ENCODE results near the gene TRIM37. TPM values are rescaled to one million over a fixed set of nuclear protein-coding genes. Genes with fewer than 3 reads are reported as not detected.
"Not testable (repeated sequence)": the region's sequence is repeated elsewhere in the genome, so short reads cannot be mapped to it uniquely, and the experiment has no call there.

TRIM37 gene
- total and polyA plus RNA-seq, 5 donors: 6.5 to 18.0 (median 17.8) TPM

DNA sequence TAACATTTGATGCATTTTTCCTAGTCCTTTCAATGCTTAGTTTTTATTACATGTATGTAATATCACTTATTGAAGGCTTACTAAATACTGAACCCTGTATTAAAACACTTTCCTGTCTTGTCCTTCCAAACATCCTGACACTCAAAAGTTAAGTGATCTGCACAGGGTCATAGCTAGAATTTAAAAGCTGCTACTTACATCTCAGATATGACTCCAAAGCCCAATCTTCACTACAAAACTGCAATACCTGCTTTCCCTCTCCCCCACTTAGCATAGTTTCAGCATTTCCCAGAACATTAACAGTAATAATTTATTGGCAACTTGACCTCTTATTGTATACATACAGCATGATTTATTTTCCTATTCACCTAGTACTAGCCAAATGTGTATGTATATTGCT is 4.3 kb upstream of the TRIM37 start:
- no peak overlapping the region for H3K27ac ChIP-seq (ENCODE audit: low read length)
- no peak for ATAC-seq
- intact Hi-C loops (cut with DNase I): no loop called here

DNA sequence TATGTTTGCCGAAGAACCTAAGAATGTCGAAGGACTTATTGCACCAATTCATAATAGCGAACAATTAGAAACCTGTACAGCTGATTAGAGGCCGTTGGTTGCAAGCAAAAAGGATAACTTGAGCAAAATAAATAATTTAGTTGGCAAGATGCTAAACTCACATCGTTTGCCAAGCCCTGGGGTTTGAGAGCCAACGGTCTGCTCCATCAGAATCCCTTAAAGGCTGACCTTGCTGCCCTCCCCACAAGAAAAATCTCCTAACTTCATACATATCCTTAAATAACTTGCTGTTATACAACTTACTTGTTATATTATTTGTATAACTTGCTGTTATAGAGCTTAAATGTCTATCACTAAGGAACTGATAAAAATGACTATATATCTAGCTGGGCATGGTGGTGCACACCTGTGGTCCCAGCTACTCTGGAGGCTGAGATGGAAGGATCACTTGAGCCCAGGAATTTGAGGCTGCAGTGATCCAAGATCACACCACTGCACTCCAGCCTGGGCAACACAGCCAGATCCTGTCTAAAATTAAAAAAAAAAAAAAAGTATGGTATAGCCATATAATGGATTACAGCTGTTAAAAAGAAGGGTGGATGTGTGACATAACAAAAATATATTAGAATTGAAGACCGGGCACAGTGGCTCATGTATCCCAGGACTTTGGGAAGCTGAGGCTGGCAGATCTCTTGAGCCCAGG is 1.9 kb upstream of the TRIM37 start:
- Histone ChIP-seq H3K27me3 (ENCODE audit: control insufficient read depth, insufficient read depth) (no peaks in the 10 kb centered on the region), H3K9me3 (ENCODE audit: control insufficient read depth, low read length) (no peaks in the 10 kb centered on the region), H3K4me3 (ENCODE audit: low read length) (no peak overlapping the region), H3K4me1 (ENCODE audit: control insufficient read depth, insufficient read depth, low read length) (no peaks in the 10 kb centered on the region), H3K27ac (ENCODE audit: low read length) (no peak overlapping the region)
- ATAC-seq (no peak), DNase-seq (no peak)
- intact Hi-C loops (cut with DNase I): no loop called here
- 86% methylated on average over 7 of the region's 7 CpGs for WGBS

More for the DNA sequence above, 4.3 kb upstream of the TRIM37 start:
- no peak overlapping the region for H3K4me3 ChIP-seq (ENCODE audit: low read length)
- H3K27me3 ChIP-seq (ENCODE audit: control insufficient read depth, insufficient read depth): no peaks in the 10 kb centered on the region
- no peaks in the 10 kb centered on the region for H3K9me3 ChIP-seq (ENCODE audit: control insufficient read depth, low read length)
- DNase-seq: no peak
- H3K4me1 ChIP-seq (ENCODE audit: control insufficient read depth, insufficient read depth, low read length): no peaks in the 10 kb centered on the region

DNA sequence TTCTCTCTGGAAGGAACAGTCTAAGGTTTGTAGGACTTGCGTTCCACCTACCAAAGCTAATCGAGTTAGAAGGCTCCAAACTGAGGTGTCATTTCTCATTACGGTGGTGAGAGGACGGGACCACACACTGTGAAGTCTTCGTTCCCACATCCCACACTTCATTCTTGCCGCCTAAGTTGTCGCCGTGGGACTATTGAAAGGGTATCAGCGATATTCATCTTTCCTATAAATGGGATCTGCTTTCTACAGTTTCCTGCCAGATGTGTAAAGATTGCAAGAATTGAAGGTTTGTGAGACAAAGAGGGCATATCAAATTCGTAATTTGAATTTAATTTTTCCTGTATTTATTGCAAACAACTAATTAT is 608 bp upstream of the TRIM37 start:
- intact Hi-C loops (cut with DNase I): no loop called here
- H3K4me1 ChIP-seq (ENCODE audit: control insufficient read depth, insufficient read depth, low read length): no peaks in the 10 kb centered on the region
- DNase-seq: no peak
- no peaks in the 10 kb centered on the region for H3K27me3 ChIP-seq (ENCODE audit: control insufficient read depth, insufficient read depth)
- peak overlapping the region; percentile 78 for H3K4me3 ChIP-seq (ENCODE audit: low read length)
- no peaks in the 10 kb centered on the region for H3K9me3 ChIP-seq (ENCODE audit: control insufficient read depth, low read length)
- peak overlapping the region; percentile 31 for H3K27ac ChIP-seq (ENCODE audit: low read length)
- WGBS: 2% methylated on average over 10 of the region's 10 CpGs
- peak in 1 of 2 donors; percentile 2 for ATAC-seq

- under 1% methylated on average over 18 of the region's 18 CpGs for WGBS
- no peaks in the 10 kb centered on the region for H3K27me3 ChIP-seq (ENCODE audit: control insufficient read depth, insufficient read depth)
- ATAC-seq (peak; percentile 64 to 68), DNase-seq (peak; percentile 66 to 88 (median 87))
- H3K27ac ChIP-seq (ENCODE audit: low read length): peak overlapping the region; percentile 72
- H3K9me3 ChIP-seq (ENCODE audit: control insufficient read depth, low read length): no peaks in the 10 kb centered on the region
- peak overlapping the region; percentile 78 for H3K4me3 ChIP-seq (ENCODE audit: low read length)
- intact Hi-C loops (cut with DNase I): no loop called here
- H3K4me1 ChIP-seq (ENCODE audit: control insufficient read depth, insufficient read depth, low read length): no peaks in the 10 kb centered on the region
These were observed 723 bp downstream of the TRIM37 start for GRCh38 chr17:59105852-59106462.

DNA sequence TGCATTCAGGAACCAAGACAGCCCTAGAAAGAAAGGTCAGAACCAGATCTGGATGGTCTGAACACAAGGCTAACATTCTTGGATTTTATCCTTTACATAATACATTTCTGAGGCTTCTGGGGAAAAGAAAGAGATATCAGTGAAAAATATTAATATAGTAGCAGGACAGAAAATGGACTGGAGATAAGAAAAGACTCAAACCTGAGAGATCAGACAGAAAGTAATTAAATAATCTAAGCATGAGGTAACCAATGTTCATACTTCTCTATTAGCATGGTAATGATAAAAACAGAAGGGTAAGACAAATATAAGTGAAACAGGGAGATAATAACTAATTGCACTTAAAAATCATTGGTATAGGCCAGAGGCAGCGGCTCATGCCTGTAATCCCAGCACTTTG is 5.5 kb downstream of the TRIM37 start:
- WGBS: 94% methylated on average over 1 of the region's 1 CpG
- H3K27me3 ChIP-seq (ENCODE audit: control insufficient read depth, insufficient read depth): no peaks in the 10 kb centered on the region
- no peak overlapping the region for H3K4me3 ChIP-seq (ENCODE audit: low read length)
- H3K9me3 ChIP-seq (ENCODE audit: control insufficient read depth, low read length): no peaks in the 10 kb centered on the region
- no peak for DNase-seq
- H3K27ac ChIP-seq (ENCODE audit: low read length): no peak overlapping the region
- no peaks in the 10 kb centered on the region for H3K4me1 ChIP-seq (ENCODE audit: control insufficient read depth, insufficient read depth, low read length)
- intact Hi-C loops (cut with DNase I): no loop called here
- ATAC-seq: no peak

DNA sequence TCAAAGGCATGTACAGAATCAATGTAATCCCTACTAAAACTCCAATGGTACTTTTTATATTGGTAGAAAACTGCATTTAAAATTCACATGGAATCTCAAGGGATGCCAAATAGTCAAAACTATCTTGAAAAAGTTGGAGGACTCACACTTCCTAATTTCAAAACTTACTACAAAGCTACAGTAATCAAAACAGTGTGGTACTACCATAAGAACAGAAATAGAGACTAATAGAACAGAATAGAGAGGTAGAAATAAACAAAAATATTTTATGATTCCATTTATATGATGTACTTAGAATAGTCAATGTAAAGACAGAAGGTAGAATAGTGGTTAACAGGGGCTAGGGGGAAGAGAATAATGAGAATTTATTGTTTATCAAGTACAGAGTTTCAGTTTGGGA is 8.8 kb downstream of the TRIM37 start:
- ATAC-seq: no peak
- intact Hi-C loops (cut with DNase I): no loop called here

DNA sequence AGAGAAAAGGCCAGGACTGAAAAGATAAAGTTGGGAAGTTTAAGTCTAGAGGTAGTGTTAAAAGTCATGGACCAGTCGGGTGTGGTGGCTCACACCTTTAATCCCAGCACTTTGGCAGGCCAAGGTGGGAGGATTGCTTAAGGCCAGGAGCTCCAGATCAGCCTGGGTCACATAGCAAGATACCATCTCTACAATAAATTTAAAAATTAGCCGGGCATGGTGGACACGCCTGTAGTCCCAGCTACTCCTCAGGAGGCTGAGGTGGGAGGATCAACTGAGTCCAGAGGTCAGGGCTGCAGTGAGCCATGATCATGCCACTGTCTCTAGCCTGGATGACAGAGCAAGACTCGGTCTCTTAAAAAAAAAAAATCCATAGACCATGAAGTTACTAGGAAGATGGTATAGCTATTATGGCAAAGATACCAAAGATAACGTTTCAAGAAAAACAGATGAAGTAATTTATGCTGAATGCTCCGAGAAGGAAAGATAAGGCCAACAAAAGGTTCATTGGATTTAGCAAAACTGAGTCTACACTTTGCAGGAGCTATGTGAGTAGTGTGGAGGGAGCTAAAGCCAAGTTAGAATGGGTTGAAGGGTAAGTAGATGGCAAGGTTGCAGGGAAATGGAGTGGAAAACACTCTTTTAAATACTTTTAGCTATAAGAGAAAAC is 11.7 kb downstream of the TRIM37 start:
- no peak overlapping the region for H3K27ac ChIP-seq (ENCODE audit: low read length)
- intact Hi-C loops (cut with DNase I): no loop called here
- no peaks in the 10 kb centered on the region for H3K9me3 ChIP-seq (ENCODE audit: control insufficient read depth, low read length)
- ATAC-seq (no peak), DNase-seq (no peak)
- no peak overlapping the region for H3K4me3 ChIP-seq (ENCODE audit: low read length)
- H3K27me3 ChIP-seq (ENCODE audit: control insufficient read depth, insufficient read depth): no peaks in the 10 kb centered on the region
- 83% methylated on average over 6 of the region's 6 CpGs for WGBS
- H3K4me1 ChIP-seq (ENCODE audit: control insufficient read depth, insufficient read depth, low read length): peaks cover 3% of the 10 kb centered on the region

More for the DNA sequence above, 8.8 kb downstream of the TRIM37 start:
- Histone ChIP-seq H3K4me3 (ENCODE audit: low read length) (no peak overlapping the region), H3K4me1 (ENCODE audit: control insufficient read depth, insufficient read depth, low read length) (peaks cover 3% of the 10 kb centered on the region), H3K27me3 (ENCODE audit: control insufficient read depth, insufficient read depth) (no peaks in the 10 kb centered on the region), H3K27ac (ENCODE audit: low read length) (no peak overlapping the region), H3K9me3 (ENCODE audit: control insufficient read depth, low read length) (no peaks in the 10 kb centered on the region)
- DNase-seq: no peak

DNA sequence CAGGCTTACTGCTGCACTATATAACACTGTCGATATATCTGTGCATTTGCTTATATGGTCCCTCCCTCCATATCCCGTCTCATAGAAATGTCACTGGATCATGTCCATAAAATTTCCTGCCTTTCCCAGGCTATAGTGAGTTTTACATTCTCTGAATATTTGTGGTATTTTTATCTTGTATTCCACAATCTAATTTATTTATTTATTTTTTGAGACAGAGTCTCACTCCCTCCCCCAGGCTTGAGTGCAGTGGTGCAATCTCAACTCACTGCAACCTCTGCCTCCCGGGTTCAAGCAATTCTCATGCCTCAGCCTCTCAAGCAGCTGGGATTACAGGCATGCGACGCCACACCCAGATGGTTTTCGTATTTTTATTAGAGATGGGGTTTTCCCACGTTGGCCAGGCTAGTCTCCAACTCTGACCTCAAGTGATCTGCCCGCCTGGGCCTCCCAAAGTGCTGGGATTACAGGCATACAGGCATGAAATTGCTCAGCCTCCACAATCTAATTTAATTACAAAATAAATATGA is 12.9 kb downstream of the TRIM37 start:
- ATAC-seq (peak; percentile 73 to 79), DNase-seq (peak in 2 of 3 donors; percentile 56 to 72)
- 15% methylated on average over 8 of the region's 8 CpGs for WGBS
- peaks cover 3% of the 10 kb centered on the region for H3K4me1 ChIP-seq (ENCODE audit: control insufficient read depth, insufficient read depth, low read length)
- intact Hi-C loops (cut with DNase I): no loop called here
- no peak overlapping the region for H3K27ac ChIP-seq (ENCODE audit: low read length)
- H3K9me3 ChIP-seq (ENCODE audit: control insufficient read depth, low read length): no peaks in the 10 kb centered on the region
- peak overlapping the region; percentile 15 for H3K4me3 ChIP-seq (ENCODE audit: low read length)
- no peaks in the 10 kb centered on the region for H3K27me3 ChIP-seq (ENCODE audit: control insufficient read depth, insufficient read depth)

DNA sequence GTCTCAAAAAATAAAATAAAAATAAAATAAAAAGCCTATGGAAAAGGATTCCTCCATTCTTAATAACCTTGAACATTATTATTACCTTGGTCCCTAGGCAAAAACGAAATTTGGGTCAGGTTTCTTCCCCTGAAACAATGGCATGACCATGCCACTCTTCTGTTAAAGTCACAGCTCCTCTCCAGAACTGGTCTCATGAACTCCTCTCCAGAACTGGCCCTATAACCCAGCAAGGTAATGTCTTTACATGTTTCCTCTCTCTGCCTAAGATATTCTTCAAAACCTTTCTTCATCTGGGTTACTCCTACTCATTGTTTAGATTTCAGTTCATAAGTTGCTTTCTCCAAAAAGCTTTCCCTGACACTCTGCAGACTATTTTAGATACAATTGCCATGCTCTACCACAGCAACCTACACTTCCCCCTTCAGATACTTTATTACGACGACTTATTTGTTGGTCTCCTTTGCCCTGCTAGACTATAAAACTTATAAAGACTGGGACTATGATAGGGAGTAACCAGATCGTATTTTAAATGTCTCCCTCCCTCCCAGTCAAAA is 13.5 kb downstream of the TRIM37 start:
- Histone ChIP-seq H3K9me3 (ENCODE audit: control insufficient read depth, low read length) (no peaks in the 10 kb centered on the region), H3K27ac (ENCODE audit: low read length) (no peak overlapping the region), H3K4me3 (ENCODE audit: low read length) (peak overlapping the region; percentile 15), H3K27me3 (ENCODE audit: control insufficient read depth, insufficient read depth) (no peaks in the 10 kb centered on the region), H3K4me1 (ENCODE audit: control insufficient read depth, insufficient read depth, low read length) (peaks cover 3% of the 10 kb centered on the region)
- ATAC-seq (peak; percentile 11 to 19), DNase-seq (no peak)
- 22% methylated on average over 4 of the region's 4 CpGs for WGBS
- intact Hi-C loops (cut with DNase I): no loop called here

GRCh38 chr17:59090593-59090992 is 16.1 kb downstream of the TRIM37 start:
- H3K4me1 ChIP-seq (ENCODE audit: control insufficient read depth, insufficient read depth, low read length); DNase-seq; intact Hi-C loops (cut with DNase I); ATAC-seq; H3K9me3 ChIP-seq (ENCODE audit: control insufficient read depth, low read length); H3K27me3 ChIP-seq (ENCODE audit: control insufficient read depth, insufficient read depth); H3K4me3 ChIP-seq (ENCODE audit: low read length); H3K27ac ChIP-seq (ENCODE audit: low read length): not testable (repeated sequence)
- 94% methylated on average over 12 of the region's 12 CpGs for WGBS

DNA sequence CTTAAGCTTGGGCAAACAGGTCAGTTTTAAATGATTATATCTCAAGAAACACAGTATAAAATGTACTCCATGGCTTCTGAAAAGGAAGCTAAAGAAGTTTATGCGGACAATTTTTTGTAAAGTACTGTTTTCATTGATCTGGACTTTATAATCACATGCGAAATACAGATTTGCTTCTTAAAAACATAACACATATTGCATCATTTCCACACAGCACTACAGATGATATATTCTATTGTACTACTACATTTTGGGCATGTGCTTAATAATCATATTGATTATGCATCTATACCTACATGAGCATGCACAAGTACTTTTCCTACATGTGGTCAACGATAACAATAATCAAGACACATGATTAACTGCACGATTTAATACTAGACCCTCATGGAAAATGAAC is 22.5 kb downstream of the TRIM37 start:
- no peaks in the 10 kb centered on the region for H3K27me3 ChIP-seq (ENCODE audit: control insufficient read depth, insufficient read depth)
- no peak overlapping the region for H3K27ac ChIP-seq (ENCODE audit: low read length)
- no peaks in the 10 kb centered on the region for H3K4me1 ChIP-seq (ENCODE audit: control insufficient read depth, insufficient read depth, low read length)
- 95% methylated on average over 4 of the region's 4 CpGs for WGBS
- DNase-seq (no peak), ATAC-seq (no peak)
- no peak overlapping the region for H3K4me3 ChIP-seq (ENCODE audit: low read length)
- no peaks in the 10 kb centered on the region for H3K9me3 ChIP-seq (ENCODE audit: control insufficient read depth, low read length)
- intact Hi-C loops (cut with DNase I): no loop called here
